Tibial nerve (tissue), 3 donors: ENCODE data around the gene TAF4B.

Source experiments
- POLR2A ChIP-seq, 2 donors: fragments of 450-650 bp; IDR thresholded peaks; one replicate each; pipeline ENCODE4 v1.6.1; 2017; ENCODE audit warnings: antibody characterized with exemption in 2 of 2, mild to moderate bottlenecking in 2 of 2, moderate library complexity in 2 of 2
- TF ChIP-seq, protein P1 (sequence below), 5 experiments: fragments of 200-600 bp in 3 of 5; fragments of 450-650 bp in 2 of 5; sonication (generic) in 3 of 5; IDR thresholded peaks; one replicate each; pipeline ENCODE4 v1.5.1; 2016 to 2019; ENCODE audit warnings: antibody characterized with exemption in 5 of 5, mild to moderate bottlenecking in 3 of 5, moderate library complexity in 2 of 5

GRCh38 chr18:26317398-26317797 lies 91.2 kb downstream of the TAF4B start:
- TF ChIP-seq, protein P1, sequence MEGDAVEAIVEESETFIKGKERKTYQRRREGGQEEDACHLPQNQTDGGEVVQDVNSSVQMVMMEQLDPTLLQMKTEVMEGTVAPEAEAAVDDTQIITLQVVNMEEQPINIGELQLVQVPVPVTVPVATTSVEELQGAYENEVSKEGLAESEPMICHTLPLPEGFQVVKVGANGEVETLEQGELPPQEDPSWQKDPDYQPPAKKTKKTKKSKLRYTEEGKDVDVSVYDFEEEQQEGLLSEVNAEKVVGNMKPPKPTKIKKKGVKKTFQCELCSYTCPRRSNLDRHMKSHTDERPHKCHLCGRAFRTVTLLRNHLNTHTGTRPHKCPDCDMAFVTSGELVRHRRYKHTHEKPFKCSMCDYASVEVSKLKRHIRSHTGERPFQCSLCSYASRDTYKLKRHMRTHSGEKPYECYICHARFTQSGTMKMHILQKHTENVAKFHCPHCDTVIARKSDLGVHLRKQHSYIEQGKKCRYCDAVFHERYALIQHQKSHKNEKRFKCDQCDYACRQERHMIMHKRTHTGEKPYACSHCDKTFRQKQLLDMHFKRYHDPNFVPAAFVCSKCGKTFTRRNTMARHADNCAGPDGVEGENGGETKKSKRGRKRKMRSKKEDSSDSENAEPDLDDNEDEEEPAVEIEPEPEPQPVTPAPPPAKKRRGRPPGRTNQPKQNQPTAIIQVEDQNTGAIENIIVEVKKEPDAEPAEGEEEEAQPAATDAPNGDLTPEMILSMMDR (IDR thresholded peaks at IDR 0.05) = no peak
- no peak for TF ChIP-seq POLR2A (IDR thresholded peaks at IDR 0.05)
